GM19023 (cell line): Measurements from ENCODE around the gene CHPT1.
A peak's percentile ranks its signal among the peaks of the same experiment; 100 is the strongest.

ENCODE experiments used
- ATAC-seq: cut with Tn5 transposase; IDR thresholded peaks from one replicate; pipeline ENCODE4 v1.9.1; 2021; ENCODE audit warnings: mild to moderate bottlenecking, moderate library complexity; ENCODE audit not compliant: unreplicated experiment

Gene CHPT1

GRCh38 chr12:101761350-101761749, 63.9 kb downstream of the CHPT1 start:
- ATAC-seq, result no peak

- no peak for ATAC-seq
These were observed 64.3 kb downstream of the CHPT1 start for GRCh38 chr12:101761781-101762180.

- no peak for ATAC-seq
These were observed 65.9 kb downstream of the CHPT1 start for GRCh38 chr12:101763246-101763931.

- no peak for ATAC-seq
These were observed 66.8 kb downstream of the CHPT1 start for GRCh38 chr12:101764051-101764792.

GRCh38 chr12:101767537-101767936, 70.1 kb downstream of the CHPT1 start:
- ATAC-seq, result no peak

- no peak for ATAC-seq
These were observed 71.3 kb downstream of the CHPT1 start for GRCh38 chr12:101768781-101769180.

- ATAC-seq, result no peak
These were observed 72.4 kb downstream of the CHPT1 start for GRCh38 chr12:101769865-101770264.

DNA sequence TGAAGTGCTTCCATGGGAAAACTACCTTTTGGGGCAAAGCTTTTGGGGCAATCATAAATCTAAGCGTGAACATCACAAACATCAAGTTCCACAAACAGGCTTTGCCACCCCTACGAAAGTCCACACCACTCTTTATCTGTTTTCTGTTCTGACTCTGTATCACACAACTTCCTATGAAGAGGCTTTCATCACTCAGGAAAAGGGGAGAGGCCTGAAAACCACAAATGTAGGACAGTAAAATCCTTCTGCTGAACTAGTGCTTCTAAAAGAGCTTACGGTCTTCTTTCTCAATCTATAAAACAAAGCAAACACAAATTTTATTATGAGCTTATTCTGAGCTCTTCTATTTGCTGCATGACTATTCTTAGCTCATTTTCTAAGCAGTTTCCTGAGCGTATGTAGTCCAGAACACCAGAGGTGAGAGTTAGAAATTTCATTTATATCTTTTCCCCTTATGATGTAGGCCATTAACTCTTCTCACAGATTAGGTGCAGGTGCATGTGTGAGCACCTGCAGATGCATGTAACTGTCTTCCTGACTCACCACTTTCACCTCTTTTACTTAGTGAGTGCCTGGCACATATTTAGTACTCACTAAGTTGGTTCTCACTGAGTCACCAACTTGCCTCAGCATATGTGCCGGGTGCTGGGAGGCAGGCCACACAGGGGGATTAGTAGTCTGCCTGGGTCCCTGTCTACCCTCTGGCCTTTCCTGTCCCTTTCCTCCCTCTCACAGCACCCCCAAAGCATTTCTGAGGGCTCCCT, 74.8 kb downstream of the CHPT1 start:
- no peak for ATAC-seq

- peak; percentile 55 for ATAC-seq
These were observed 76.3 kb downstream of the CHPT1 start for GRCh38 chr12:101773650-101774162.

DNA sequence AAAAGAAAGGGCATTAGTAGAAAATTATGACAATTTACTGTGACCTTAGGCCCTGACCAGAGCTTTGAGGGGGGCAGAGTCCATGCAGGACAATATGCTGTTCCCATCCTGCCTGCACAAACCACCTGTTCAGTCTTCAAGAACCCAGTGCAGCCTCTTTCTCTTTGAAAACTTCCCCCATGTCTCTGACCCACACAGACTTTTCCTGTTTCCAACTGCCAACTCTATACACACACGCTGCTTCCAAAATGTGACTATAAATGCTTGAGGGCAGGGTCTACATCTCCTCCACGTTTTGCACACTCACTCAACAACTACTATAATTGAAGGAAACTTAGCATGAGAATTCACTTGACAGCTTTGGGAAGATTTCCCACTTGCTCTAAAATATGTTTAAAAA, 78.4 kb downstream of the CHPT1 start:
- no peak for ATAC-seq

DNA sequence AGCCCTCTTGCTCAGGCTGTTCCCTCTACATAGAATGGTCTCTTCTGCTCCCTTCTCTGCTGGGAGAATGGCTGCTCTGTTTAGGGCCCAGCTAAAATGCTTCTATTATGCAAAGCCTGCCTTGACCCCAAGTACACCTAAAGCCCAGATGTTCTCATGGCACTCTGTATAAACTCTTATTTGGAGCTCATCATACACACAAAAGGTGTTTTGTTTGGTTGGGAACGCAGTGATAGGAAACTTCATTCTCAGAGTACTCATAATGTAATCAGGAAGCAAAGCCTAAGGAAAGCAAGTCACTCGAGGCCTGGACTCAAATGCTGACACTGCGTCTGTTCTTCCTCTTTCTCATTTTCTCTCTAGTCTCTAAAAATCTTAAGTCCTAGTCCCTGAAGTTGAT, 80.0 kb downstream of the CHPT1 start:
- ATAC-seq, result no peak

GRCh38 chr12:101777978-101778377, 80.5 kb downstream of the CHPT1 start:
- ATAC-seq, result no peak
